GM18951 (cell line): Measurements from ENCODE around the gene ACOT7.

Source experiments
- POLR2A ChIP-seq: IDR thresholded peaks from 4 replicates; pipeline ENCODE4 v1.6.1; 2011; ENCODE audit warnings: mild to moderate bottlenecking; ENCODE audit not compliant: insufficient read length, insufficient read depth; ENCODE audit errors: extremely low read depth
- in situ Hi-C: fragments of 300-500 bp; cut with MboI; formaldehyde crosslinking; loops from one replicate; pipeline ENCODE4 v1.12.0; 2022; ENCODE audit warnings: low sequenced_read_pairs, mixed read lengths, inconsistent platforms; ENCODE audit not compliant: unreplicated experiment

ACOT7 gene

DNA sequence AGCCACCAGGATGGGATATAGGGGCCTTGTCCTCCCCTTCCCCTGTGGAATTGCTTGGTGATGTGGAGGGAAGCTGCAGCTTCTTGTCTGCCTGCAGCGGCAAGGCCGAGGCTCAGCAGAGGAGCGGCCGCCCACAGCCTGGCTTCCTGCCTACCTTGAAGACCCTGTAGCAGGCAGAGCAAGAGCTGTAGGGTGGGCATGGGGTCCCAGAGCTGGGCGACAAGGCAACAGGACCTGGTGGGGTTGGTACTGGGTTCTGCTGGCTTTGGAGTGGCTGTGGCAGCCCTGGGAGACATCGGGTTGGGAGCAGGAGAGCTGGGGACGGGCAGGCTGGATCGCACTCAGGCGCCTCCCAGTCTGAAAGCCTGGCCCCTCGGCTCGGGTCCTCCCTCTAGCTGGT lies 126.9 kb downstream of the ACOT7 start:
- in situ Hi-C loops: no loop called here

DNA sequence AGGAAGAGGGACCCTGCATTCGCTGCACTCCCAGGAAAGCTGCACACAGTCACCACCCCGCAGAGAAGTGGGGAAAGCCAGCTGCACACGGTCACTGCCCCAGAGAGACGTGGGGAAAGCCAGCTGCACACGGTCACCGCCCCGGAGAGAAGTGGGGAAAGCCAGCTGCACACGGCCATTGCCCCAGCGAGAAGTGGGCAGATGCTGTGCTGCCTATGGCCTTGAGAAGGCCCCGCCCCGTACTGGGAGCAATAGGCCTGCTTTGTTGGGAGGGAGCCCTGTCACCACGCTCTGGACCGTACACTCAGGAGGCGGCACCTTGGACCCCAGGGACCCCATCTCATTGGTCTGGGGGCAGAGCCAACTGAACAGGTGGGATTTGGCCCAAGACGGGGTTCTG lies 128.4 kb downstream of the ACOT7 start:
- in situ Hi-C loops: no loop called here
- no peak for TF ChIP-seq POLR2A

More for the DNA sequence above, 126.9 kb downstream of the ACOT7 start:
- no peak for TF ChIP-seq POLR2A

DNA sequence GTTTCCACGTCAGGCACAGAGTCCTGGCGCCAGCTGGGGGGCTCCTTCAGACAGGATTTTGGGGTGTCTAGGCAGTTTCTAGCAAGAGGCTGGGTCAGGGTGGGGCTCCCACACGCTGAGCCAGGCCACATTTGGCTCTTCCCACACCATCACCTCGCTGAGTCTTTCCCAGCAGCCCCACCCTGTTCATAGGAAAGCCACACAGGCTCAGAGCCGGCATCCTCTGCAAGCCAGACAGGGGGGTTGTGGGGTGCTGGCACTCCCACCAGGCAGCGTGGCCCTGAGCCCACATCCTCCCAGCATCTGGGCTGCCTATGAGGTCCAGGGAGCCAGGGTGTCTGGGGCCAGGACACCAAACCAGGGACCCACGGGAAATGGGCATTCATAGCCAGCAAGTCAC lies 129.9 kb downstream of the ACOT7 start:
- TF ChIP-seq POLR2A: no peak

DNA sequence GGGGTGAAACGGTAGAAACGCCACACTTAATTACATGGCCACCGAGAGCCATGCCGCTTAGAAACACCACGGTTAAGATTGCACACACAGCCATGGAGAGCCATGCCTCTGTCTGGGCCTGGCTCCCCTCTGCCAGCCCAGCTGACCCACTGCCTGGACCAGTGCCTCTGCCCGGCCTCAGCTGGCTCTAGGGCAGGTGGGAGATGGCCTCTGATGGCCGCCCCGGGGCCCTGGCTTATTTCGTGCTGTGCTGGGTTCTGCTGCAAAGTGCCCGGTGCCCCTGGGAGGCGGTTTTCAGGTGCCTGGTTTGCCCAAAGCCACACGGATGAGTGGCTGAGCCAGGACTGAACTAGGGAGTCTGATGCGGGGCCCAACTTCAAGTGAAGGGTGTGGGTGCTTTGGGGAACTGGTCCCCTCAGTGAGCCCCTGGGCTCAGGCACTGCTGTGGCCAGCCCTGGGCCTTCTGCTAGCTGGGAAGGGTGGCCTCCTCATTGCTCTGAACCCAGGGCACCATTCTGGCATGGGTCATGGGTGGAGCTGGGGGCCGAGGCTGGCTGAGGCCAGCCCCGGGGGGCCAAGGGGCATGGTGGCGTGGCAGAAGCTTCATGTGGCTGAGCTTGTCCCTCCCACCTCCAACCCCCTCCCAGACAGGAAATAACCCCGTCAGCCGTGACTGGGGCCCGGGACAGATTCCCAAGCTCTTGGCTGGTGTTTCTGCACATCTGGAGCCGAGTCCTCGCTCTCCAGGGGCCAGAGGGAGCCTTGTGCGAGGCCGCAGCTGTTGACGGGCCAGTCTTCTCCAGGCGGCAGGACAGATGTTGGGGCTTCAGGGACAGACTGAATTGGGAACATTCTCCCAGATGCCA lies 130.8 kb downstream of the ACOT7 start:
- in situ Hi-C loops: no loop called here
- TF ChIP-seq POLR2A: no peak

More for the DNA sequence above, 129.9 kb downstream of the ACOT7 start:
- in situ Hi-C loops: no loop called here

DNA sequence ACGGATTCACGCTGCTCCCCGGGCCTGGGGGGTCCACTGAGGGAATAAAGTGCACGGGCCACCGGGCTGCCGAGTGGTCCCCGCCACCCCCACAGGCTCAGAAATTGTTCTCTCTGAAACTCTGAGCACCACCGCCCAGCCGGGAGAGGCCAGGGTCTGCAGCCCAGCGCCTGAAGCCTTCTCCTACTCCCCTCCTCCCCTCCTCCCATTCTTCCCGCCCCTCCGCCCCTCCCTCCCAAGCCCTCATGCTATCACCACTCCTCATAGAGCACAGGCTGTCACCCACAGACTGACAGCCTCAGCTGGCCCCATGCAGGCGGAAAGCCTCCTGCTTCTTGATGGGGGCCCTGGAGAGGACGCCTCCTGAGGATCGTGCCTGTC lies 132.0 kb downstream of the ACOT7 start:
- in situ Hi-C loops: no loop called here
- TF ChIP-seq POLR2A: no peak

DNA sequence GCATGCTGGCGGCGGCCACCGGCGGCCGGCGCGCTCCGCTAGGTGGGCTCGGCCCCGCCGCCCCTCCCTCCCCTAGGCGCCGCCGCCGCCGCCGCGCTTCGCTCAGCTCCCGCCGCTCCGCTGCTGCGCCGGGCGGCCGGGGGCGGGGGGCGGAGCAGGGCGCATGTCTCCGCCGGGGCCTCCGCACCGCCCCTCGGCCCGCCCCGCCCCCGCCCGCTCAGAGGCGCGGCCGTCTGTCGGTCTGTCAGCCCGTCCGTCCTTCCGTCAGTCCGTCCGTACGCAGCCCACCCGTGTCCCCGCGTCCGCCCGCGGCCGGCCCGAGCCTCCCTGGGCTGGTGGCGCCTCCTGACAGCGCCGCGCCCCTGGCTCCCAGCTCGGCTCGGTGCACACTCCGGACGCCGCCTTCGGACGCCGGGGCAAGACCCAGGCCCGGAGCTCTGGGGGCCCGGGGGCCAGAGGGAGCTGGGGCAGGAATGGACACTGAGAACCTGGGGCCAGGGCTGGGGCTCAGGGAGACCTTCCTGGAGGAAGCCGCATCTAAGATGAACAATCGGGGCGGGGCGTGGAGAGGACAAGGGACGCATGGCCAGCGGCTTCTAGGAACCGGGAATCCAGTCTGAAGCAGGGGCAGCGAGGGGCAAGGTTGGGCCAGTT lies 132.5 kb downstream of the ACOT7 start, which contains the start of gene GPR153:
Gene GPR153, minus strand, starts transcription at position 138 of the 654 bp plus-strand sequence. CDS start 6,193 bp downstream, outside the sequence.
- in situ Hi-C loops: no loop called here
- no peak for TF ChIP-seq POLR2A

DNA sequence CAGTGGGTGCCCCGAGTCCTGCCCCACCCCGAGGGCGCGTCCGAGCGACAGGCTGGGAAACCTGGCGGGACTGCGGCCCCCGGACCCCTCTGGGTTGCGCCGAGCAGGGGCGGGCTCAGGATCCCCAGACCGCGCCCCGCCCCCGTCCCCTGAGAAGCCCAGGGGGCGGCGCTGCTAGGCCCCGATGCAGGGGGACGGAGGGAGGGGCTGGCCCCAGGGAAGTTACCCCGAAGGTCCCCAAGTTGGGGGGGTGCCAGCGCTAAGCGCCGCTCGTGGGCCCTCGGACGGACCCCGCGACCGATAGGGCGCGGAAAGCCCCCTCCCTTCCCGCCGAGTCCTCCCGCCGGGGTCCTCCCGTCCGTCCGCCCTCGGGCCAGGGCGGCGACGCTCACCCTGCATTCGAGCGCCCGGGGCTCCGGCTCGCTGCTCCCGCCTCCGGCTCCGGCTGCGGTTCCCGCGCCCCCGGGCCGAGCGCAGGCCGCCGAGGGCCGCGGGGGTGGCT lies 133.1 kb downstream of the ACOT7 start:
- no peak for TF ChIP-seq POLR2A
- in situ Hi-C loops: no loop called here

DNA sequence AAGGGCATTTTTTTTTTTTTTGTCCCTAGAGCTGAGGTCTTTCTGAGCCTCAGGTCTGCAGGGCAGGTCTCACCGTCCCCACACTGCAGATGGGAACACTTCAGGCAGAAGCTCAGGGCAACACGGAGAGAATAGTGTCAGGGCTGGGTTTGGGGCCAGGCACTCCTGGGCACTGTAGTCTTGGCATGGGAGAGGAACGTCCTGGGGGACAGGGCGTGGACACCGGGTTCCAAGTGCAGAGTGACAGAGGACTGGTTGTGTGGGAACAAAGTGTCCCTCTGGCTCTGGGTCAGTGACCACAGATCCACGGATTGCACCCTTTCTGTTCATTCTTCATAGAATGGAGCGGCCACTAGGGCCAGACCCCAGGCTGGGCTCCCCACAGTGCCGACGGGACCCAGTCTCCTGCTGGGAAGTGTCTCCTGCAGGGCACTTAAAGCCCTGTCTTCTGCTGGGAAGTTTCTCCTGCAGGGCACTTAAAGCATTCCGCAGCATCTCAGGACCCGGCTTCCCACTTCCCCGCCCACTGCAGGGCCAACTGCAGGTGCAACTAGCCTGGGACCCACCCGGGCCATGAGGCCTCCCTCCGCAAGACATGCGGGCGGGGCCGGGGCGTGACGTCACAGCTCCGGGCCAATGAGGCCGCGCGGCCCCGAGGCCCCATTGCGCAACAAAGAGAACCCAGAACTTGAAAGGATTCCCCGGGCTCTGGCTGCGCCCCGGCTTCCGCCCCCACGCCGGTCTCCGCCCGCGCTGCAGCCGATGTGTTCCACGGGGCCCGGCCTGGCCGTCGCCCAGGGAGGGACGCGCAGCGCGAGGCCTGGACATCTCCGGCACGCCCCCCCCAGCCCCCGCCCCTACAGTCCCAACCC lies 133.8 kb downstream of the ACOT7 start:
- in situ Hi-C loops: loop anchor here (10.0 kb wide), 1 partner anchor 145 kb away; no protein-coding TSS in a partner anchor
- no peak for TF ChIP-seq POLR2A

DNA sequence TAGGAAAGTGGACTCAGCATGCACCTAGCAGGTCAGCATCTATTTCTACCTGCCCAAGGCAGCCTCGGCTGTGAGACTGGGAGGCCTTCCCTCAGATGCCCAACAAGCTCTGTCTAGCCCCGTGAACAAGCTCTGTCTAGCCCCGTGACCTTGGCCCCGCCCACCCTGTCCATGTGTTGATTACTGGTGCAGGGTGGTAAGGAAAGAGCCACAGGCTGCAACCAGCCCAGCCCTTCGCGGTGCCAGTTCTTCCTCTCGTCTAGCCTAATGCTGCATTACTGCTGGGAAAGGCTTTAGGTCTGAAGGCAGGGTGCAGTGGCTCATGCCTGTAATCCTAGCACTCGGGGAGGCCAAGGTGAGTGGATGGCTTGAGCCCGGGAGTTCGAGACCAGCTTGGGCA lies 134.9 kb downstream of the ACOT7 start:
- in situ Hi-C loops: loop anchor here (10.0 kb wide), 1 partner anchor 146 kb away; no protein-coding TSS in a partner anchor
- TF ChIP-seq POLR2A: no peak

DNA sequence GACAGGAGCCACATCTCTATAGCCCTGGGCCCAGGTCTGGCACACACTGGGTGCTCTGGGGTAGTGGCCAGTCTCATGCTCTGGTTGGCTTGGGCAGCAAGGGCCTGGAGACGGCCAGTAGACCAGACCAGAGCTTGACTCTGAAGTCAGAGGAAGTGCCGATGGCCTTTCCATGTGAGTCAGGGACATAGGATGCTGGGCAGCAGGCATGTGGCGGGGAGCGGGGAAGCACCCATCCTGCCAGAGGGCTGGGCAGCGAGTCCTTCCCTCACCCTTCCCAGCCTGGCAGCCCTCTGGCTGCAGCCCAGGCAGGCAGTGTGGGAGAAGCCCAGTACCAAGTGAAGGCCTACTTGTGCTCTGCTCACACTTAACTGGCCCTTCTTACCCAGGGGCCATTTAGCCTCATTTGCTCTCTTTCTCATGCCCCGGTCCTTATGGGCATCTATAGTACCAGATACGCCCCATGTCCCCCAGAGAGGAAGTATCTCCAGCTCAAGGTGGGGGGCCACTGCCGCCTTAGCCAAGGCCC lies 136.0 kb downstream of the ACOT7 start:
- in situ Hi-C loops: loop anchor here (10.0 kb wide), 1 partner anchor 147 kb away; no protein-coding TSS in a partner anchor
- no peak for TF ChIP-seq POLR2A

DNA sequence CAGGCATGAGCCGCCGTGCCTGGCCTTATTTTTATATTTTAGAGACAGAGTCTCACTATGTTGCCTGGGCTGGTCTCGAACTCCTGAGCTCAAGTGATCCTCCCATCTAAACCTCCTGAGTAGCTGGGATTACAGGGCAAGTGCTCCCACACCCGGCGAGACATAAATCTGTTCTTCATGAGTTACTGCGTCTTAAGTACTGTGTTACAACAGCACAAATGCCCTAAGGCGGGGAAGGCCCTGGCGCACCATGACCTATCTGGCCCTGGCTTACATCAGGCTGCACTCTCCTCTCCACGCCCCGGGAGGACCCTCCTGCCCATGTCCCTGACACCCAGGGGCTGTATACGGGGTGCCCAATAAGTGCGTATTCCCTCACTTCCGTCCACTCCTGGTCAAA lies 136.9 kb downstream of the ACOT7 start:
- in situ Hi-C loops: loop anchor here (10.0 kb wide), 1 partner anchor 148 kb away; no protein-coding TSS in a partner anchor
- TF ChIP-seq POLR2A: no peak

DNA sequence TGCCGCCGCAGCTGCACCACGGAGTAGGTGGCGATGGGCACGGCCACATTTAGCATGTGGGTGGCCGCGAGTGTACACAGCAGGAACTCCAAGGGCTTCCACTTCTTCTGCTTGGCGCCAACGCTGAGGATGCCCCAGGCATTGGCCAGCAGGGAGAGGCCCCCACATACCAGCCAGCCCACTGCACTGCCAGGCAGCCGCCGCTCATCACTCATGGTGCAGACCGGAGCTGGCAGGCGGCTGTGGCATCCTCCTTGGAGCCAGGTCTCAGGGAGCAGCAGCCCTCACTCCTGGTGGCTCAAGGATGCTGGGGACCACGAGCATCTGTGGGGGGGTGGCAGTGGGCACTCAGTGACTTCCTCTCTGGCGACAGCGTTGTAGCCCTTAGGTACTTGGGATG lies 138.9 kb downstream of the ACOT7 start:
- no peak for TF ChIP-seq POLR2A
- in situ Hi-C loops: loop anchor here (10.0 kb wide), 1 partner anchor 150 kb away; no protein-coding TSS in a partner anchor
